Left forelimb (tissue), 1 donor: ENCODE results near the gene LIPA.

Experiments
- DNase-seq: peaks from one replicate; pipeline ENCODE4 v3.0.0-alpha.2; 2018; ENCODE audit warnings: low spot score

Gene LIPA

GRCh38 chr10:89240519-89240918, 11.1 kb downstream of the LIPA start:
- no peak for DNase-seq

GRCh38 chr10:89238956-89239644, 12.5 kb downstream of the LIPA start:
- no peak for DNase-seq

- no peak for DNase-seq
Measured at GRCh38 chr10:89237849-89238248, 13.7 kb downstream of the LIPA start.

GRCh38 chr10:89236226-89236797, 15.3 kb downstream of the LIPA start:
- DNase-seq = no peak

GRCh38 chr10:89235073-89235798, 16.3 kb downstream of the LIPA start:
- DNase-seq = no peak

GRCh38 chr10:89233033-89233432, 18.5 kb downstream of the LIPA start:
- no peak for DNase-seq

GRCh38 chr10:89228962-89229361, 22.6 kb downstream of the LIPA start:
- no peak for DNase-seq

GRCh38 chr10:89228146-89228545, 23.4 kb downstream of the LIPA start:
- no peak for DNase-seq

GRCh38 chr10:89226891-89227290, 24.7 kb downstream of the LIPA start:
- DNase-seq = no peak

- no peak for DNase-seq
Measured at GRCh38 chr10:89224739-89225443, 26.7 kb downstream of the LIPA start.

GRCh38 chr10:89221919-89222318, 29.7 kb downstream of the LIPA start:
- no peak for DNase-seq

GRCh38 chr10:89219513-89220218, 31.9 kb downstream of the LIPA start:
- no peak for DNase-seq

- no peak for DNase-seq
Measured at GRCh38 chr10:89217057-89217990, 34.3 kb downstream of the LIPA start.

- DNase-seq = no peak
Measured at GRCh38 chr10:89216056-89216455, 35.5 kb downstream of the LIPA start.

GRCh38 chr10:89215511-89215910, 36.1 kb downstream of the LIPA start:
- no peak for DNase-seq

GRCh38 chr10:89214566-89215165, 36.9 kb downstream of the LIPA start:
- no peak for DNase-seq

GRCh38 chr10:89213191-89213808, 38.3 kb downstream of the LIPA start:
- no peak for DNase-seq

GRCh38 chr10:89210794-89211425, 40.7 kb downstream of the LIPA start:
- no peak for DNase-seq

- no peak for DNase-seq
Measured at GRCh38 chr10:89209718-89210117, 41.9 kb downstream of the LIPA start.
